GM20431 (cell line): ENCODE results near the gene FBN3.
"Not testable (repeated sequence)": the region's sequence is repeated elsewhere in the genome, so short reads cannot be mapped to it uniquely, and the experiment has no call there.

Source experiments
- in situ Hi-C: fragments of 300-500 bp; cut with MseI, MboI; formaldehyde crosslinking; loops from one replicate; pipeline ENCODE4 v1.15.0; 2020; ENCODE audit warnings: low sequenced_read_pairs; ENCODE audit not compliant: unreplicated experiment

The FBN3 gene

DNA sequence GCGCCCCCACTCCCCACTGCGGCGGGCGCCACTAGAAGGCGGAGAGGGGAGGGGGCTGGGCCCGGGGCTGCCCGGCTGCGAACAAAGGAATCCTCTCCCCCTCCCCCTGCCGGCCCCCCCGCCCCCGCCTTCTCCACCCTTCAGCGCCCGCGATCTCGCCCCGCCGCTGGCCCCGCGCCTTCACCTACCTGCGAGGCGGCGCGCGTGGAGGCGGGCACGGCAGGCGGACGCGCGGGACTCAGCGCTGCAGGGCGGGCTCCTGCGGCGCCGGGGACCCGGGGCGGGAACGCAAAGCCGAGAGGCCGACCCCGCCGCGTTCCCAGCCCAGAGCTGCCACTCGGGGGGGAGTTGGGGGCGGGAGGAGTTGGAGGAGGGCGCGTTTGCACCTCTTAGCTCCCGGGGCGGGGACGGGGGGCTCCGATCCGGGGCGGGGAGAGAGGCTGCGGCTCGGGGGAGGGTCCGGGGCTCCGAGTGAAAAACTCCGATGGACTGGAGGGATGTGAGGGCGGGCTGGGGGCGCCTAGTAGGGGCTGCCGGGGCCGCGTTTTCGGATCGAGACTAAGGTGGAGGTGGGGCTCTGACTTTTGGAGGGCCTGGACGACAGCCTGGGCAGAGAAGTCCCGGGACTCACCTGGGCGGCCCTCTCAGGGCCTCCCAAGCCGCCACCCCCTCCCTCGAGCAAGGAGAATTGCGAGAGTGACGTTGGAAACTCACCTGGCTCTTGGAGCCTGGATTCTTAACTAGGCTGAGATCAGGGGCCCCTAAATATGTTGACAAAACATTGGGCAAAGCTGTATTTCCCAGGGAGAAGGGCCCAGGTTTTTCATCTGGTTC, at the start of gene FBN3:
Gene FBN3 (minus strand): TSS at position 332 of the 834 bp plus-strand sequence. CDS start 2,112 bp downstream, outside the sequence.
- in situ Hi-C loops, result no loop called here

DNA sequence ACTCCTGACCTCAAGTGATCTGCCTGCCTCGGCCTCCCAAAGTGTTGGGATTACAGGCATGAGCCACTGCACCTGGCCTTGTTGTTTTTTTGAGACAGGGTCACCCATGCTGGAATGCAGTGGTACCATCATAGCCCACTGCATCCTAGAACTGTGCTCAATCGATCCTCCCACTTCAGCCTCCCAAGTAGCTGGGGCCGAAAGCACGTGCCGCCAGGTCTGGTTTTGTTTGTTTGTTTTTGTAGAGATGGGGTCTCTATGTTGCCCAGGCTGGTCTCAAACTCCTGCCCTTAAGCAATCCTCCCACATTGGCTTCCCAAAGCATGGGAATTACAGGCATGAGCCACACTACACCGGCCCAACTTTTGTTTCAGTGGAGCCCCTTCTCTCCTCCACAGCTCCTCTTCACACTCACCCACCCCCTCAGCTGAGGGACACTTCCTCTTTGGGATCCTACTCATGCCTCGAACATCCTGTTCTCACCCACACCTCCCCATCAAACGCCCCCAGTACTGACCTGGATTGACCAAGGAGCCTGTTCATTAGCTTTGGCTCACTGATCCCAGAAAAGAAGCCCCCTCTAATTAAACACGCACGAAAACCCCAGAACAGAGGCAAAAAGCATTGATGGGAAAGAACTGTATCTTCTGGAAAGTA, 47.0 kb upstream of the FBN3 start:
- in situ Hi-C loops, result no loop called here

DNA sequence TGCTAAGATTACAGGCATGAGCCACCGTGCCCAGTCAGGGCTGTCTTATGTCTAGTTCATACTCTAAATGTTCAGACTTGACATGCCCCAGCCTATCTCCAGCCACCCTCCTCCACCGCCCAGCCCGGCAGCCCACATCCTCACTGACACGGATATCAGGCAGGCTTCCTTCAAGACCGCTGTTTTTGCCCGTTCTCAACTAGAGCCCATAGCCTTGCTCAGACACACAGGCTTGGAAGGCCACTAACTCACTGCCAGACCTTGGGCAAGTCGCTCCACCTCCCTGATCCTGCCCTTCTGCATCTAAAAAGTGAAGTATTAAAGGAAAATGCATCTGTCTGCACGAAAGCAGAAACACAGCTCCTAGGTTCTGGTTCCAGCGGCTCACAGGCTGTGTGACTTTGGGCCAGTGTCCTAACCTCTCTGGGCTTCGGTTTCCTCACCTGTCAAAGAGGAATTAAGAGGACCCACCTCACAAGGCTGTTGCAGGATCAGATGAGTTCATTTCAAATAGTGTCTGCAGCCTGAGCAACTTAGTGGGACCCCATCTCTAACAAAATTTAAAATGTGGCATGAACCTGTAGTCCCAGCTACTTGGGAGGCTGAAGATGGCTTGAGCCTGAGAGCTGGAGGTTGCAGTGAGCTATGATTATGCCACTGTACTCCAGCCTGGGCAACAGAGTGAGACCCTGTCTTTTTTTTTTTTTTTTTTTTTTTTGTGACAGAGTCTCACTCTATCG, 45.3 kb upstream of the FBN3 start:
- in situ Hi-C loops, result no loop called here

DNA sequence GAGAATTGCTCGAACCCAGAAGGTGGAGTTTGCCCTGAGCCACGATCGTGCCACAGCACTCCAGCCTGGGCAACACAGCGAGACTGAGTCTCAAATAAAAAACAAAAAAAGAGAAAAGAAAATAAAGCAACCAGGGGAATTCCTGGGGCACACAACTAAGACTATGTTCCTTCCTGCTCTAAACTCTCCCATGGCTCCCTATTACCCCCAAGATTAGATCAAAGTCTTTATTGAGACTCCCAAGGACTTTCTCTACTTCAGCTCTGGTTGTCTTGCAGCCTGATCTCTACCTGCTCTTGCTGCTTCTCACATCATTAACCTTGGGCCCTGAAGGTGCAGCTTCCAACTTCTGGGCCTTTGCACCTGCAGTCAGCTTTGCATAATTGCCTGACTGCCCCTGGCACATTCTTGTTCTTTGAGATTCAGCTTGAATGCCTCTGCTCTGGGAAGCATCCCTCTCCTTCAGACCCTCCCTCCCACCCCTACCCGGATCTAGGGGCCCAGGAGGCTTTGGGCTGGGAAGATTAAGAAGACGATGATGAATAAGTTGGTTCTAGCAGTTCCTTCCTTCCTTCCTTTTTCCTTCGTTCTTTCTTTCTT, 42.9 kb upstream of the FBN3 start:
- in situ Hi-C loops, result no loop called here

DNA sequence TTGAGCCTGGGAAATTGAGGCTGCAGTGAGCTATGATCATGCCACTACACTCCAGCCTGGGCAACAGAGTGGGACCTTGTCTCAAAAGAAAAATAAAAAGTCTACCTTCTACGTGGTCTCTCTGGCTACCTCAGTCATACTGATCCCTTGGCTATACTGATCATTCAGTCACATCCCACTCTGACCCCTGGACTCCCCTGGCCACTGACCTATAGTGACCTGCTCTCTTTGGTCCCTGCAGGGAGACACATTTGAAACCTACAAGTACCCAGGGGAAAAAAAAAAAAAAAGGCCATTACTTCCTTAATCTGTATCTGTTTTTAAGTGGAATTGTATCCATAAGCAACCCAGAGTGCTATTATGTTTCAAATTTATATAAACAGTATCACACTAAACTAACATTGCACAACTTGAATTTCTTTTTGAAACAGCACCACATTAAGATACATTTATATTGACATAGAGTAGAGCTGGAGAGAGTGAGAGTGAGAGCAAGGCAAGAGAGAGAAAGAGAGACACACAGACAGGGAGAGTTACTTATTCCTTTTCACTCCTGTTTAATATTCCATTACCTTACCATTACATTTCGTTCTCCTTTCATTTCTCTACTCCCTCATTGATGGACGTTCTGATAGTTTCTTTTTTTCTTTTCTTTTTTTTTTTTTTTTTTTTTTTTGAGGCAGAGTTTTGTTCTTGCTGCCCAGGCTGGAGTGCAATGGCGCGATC, 36.1 kb upstream of the FBN3 start:
- in situ Hi-C loops, result no loop called here

DNA sequence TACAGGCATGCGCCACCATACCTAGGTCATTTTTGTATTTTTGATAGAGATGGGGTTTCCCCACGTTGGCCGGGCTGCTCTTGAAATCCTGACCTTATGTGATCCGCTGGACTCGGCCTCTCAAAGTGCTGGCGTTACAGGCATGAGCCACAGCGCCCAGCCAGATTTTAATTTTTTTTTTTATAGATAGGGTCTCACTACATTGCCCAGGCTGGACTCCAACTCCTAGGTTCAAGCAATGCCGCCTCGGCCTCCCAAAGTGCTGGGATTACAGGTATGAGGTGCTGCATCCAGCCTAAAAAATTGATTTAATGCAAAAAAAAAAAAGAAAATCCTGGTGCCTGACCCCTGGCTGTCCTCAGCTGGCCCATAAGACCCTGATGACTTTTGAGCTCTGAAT, 34.9 kb upstream of the FBN3 start:
- in situ Hi-C loops, result no loop called here

DNA sequence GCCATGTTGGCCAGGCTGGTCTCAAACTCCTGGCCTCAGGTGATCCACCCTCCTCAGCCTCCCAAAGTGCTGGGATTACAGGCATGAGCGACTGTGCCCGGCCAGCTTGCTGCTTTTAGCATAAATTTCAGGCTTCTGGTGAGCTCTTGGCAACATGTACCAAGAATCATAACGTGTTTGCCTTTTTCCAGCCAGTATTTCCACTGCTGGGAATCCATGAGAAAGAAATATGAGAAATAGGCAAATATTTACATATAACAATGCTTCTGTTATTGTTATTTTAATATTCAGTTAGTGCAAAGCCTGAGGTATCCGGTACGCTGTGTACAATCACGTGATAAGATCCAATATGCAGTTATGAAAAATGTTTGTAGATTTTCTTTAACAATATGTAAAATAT, 30.6 kb upstream of the FBN3 start:
- in situ Hi-C loops, result no loop called here

DNA sequence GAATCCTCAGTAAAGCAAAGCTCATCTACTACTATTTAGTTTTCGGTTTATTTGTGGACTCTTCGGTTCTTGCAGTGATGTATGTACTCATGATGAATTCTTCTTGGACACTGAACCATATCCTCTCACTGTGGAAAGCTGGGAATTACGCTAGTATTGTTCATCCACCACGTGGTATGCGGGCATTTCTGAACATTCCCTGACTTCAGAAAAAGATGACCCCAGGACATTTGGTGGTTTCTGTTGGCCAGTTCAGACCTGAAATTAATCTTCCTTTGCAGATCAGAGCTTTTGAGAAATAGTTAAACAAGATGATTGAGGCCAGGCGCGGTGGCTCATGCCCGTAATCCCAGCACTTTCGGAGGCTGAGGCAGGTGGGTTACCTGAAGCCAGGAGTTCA, 25.3 kb upstream of the FBN3 start:
- in situ Hi-C loops, result no loop called here

DNA sequence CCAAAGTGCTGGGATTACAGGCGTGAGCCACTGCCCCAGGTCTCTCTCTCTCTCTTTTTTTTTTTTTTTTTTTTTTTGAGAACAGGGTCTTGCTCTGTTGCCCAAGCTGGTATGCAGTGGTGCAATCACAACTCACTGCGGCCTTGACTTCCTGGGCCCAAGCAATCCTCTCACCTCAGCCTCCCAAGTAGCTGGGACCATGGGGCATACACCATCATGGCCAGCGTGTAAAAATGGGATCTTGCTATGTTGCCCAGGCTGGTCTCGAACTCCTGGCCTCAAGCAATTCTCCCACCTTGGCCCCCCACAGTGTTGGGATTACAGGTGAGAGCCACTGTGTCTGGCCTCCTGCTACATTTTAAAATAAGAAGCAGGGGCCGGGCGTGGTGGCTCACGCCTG, 19.1 kb upstream of the FBN3 start:
- in situ Hi-C loops, result no loop called here

DNA sequence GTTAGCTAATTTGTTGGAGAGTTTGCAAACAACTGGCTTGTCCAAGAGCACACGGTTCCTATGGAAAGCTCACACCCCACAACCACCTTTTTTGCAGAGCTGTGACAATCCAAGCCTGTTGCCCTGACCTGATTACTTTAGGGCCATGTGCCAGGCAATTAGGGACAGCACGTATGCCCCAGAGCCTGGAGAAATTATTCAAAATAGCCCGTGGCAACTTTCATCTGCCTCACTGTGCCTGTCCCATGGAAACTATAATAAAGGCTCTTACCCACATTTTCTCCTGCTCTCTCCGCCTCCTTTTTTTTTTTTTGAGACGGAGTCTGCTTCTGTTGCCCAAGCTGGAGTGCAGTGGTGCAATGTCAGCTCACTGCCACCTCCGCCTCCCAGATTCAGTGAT, 18.6 kb upstream of the FBN3 start:
- in situ Hi-C loops, result no loop called here

DNA sequence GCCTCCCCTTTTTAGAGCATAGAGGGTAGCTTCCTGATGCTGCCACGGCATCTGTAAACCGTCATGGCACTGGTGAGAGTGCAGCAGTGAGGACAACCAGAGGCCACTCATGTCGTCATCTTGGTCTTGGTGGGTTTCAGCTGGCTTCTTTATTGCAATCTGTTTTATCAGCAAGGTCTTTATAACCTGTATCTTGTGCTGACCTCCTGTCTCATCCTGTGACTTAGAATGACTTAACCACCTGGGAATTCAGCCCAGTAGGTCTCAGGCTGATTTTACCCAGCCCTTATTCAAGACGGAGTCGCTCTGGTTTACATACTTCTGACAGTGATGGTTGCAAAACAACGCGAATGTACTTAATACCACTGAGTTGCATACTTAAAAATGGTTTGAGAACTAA, 14.4 kb upstream of the FBN3 start:
- in situ Hi-C loops, result no loop called here

DNA sequence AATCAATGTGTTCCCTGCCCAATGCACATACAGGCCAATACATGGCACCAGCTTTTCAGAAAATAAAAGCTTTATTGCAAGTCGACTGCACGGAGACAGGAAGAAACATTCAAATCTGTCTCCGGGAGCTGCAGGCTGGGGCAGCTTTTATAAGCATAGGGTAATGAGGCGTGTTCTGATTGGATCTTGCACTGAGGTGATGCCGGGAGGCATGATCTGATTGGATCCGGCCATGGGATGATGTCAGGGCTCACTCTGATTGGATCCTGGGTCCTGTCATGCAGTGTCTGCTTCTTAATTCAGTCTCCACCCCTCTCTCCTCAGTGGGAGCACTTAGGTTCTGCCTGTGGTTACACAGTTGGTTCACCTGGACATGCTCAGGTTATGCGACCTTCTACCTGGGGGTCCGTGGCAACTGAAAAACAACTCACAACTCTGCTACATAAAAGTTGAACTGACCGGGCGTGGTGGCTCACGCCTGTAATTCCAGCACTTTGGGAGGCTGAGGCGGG, 11.8 kb upstream of the FBN3 start:
- in situ Hi-C loops, result no loop called here

DNA sequence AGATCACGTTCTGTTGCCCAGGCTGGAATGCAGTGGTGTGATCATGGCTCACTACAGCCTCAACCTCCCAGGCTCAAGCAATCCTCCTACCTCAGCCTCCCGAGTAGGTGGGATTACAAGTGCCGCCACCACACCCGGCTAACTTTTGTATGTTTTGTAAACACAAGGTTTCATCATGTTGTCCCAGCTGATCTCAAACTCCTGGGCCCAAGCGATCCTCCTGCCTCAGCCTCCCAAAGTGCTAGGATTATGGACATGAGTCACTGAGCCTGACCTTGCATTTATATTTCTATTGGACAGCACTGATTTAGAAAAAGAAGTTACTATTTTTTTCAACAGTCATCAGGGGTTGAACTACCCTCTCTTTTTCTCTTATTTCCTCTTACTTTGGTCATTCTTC, 9.9 kb upstream of the FBN3 start:
- in situ Hi-C loops, result loop anchor here (5.0 kb wide), 1 partner anchor 93 kb away; no protein-coding TSS in a partner anchor

DNA sequence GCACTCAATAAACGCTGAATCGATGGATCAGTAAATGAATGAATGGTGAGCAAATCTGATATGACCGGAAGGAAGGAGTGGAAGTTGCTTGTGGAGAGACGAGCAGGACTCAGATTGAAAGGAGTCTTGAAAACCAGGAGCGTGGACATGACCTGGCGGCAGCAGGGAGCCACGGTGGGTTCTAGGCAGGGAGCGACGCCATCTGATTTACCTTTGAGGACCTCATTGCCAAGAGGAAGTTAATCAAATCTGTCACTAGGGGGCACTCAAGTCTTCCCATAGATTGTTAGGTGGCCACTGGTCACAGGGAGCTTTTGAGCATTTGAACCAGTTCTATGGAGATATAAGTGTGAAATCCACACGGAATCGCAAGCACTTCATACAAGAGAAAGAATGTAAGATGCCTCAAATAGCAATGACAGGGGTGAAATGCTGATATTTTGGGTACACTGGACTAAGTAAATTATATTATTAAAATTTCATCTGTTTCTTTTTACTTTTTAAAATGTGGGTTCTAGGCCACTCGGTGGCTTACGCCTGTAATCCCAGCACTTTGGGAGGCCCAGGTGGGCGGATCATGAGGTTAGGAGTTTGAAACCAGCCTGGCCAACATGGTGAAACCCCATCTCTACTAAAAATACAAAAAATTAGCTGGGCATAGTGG, 9.2 kb upstream of the FBN3 start:
- in situ Hi-C loops, result loop anchor here (5.0 kb wide), 1 partner anchor 94 kb away; no protein-coding TSS in a partner anchor

DNA sequence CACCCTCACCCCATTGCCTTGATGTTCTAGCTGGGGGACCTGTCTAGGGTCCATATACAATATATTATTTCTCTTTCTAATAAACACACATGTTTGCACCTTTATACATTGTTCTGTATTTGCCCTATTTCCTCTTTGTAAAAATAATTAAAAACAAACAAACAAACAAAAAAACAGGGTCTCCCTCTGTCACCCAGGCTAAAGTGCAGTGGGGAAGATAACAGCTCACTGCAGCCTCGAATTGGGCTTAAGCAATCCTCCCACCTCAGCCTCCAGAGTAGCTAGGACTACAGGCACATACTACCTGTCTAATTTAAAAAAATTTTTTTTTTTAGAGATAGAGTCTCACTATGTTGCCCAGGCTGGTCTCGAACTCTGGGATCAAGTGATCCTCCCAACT, 5.9 kb upstream of the FBN3 start:
- in situ Hi-C loops, result loop anchor here (5.0 kb wide), 1 partner anchor 97 kb away; no protein-coding TSS in a partner anchor

DNA sequence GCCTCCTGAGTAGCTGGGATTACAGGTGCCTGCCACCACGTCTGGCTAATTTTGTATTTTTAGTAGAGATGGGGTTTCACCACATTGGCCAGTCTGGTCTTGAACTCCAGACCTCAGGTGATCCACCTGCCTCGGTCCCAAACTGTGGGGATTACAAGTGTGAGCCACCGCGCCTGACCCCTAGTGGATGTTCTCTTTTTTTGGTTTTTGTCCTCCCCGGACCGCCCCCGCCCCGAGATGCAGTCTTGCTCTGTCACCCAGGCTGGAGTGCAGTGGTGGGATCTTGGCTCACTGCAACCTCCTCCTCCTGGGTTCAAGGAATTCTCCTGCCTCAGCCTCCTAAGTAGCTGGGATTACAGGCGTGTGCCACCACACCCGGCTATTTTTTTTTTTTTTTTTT, 4.6 kb upstream of the FBN3 start:
- in situ Hi-C loops, result not testable (repeated sequence)

DNA sequence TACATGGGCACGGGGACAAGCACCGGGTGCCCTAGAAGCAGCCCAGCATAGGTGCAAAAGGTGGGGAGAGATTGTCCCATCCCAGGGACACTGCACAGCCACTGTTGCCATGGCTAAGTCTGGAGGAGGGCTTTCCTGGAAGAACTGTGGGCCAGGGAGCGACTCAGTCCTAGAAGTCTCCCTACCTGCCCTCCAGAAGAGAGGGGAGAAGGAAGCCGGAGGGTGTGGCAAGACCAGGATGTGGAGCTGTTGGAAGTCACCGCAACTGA, 2.3 kb upstream of the FBN3 start:
- in situ Hi-C loops, result no loop called here

DNA sequence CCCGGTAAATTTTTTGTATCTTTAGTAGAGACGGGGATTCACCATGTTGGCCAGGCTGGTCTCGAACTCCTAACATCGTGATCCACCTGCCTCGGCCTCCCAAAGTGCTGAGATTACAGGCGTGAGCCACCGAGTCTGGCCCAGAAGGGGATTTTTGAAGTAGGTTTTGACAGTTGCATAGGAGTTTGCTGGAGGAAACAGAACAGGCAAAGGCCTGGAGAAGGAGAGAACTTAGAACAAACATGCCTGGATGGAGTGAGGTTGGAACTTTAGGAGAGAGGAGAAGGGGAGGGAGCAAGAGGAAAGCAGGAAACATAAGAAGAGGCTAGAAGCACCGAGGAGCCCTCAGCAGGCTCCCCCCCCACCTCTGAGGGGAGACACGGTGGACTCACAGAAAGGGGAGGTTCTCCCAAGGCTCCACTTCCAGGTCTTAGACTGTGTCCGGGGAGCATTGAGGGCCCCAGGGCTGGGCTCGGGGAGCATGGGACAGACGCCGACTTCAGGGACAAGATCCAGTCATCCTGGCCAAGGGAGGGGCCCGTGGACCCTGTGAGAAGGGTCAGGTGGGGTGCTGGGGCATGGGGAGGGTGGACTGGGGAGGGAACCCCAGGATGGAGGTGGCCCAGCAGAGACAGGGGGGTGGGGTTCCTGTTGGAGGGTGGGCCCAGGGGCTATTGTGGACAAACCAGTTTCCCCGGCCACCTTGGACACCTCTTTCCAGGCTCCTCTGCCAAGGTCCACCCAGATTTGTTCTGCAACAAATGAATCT, 1.8 kb upstream of the FBN3 start:
- in situ Hi-C loops, result no loop called here
